ENCODE measurements around the gene PGAM5.

GRCh38 chr12:132729541-132730320 is 19.1 kb downstream of the PGAM5 start:
- TF ChIP-seq CTCF (IDR thresholded peaks at IDR 0.05) (no peak), POLR2A (IDR thresholded peaks at IDR 0.05) (no peak)

Measured in heart left ventricle (tissue), 13 donors.